ENCODE data around the gene TNFRSF11A. TPM values are rescaled to one million over a fixed set of nuclear protein-coding genes. Genes with fewer than 3 reads are reported as not detected.

TNFRSF11A gene
- total and polyA plus RNA-seq, 2 donors (not counting 1 experiment from before 2014, with no cell fraction given): 0.01 to 1.7 TPM

DNA sequence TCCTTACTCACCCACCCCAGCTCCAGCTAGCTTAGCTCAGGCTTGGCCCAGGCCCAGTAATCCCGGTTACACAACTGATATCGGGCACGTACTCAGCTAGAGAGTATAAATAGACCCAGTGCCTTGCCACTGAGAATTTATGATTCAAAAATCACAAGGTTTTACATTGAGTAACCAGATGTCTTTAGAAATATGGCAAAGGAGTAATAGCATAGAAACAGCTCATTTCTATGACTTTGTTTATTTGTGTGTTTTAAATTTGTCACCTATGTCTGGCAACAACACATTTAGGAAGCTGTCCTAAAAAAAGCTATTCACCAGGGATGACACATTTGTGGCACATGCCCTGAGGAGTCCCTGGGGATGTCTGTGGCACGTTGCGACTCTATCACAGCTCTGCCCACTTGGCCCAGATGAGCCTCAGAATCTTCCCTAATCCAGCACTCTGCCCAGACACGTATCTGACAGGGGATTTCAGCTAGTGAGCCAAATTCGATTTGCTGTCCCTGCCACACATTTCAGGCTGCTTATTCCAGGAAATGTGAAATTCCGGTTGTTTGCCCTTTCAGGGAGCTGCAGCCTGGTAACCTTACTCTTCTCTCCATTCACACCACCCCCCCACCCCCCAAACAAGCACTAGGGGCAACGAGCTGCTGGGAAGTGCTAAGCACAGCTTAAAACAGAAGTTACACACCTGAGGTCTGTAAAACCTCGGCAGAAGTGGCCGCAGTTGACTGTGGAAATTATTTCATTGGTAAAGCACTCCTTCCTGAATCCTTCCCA is 112.3 kb downstream of the TNFRSF11A start:
- Histone ChIP-seq H3K27ac (ENCODE audit: low read length in 2 of 2) (no peak overlapping the region), H3K9me3 (ENCODE audit: control extremely low read depth in 1 of 3, control insufficient read depth in 2 of 3, insufficient read depth in 1 of 3, low read length in 2 of 3) (no peaks in the 10 kb centered on the region), H3K36me3 (replicated peaks in 1 of 2; ENCODE audit: control extremely low read depth in 1 of 2, control insufficient read depth in 1 of 2, extremely low read depth in 1 of 2, insufficient read depth in 2 of 2, low read length in 1 of 2) (no peaks in the 10 kb centered on the region), H3K9ac (ENCODE audit: low read length) (no peak overlapping the region), H3K79me2 (ENCODE audit: control insufficient read depth, insufficient read depth, low read length) (no peaks in the 10 kb centered on the region), H3K4me3 (ENCODE audit: control extremely low read depth in 1 of 5, extremely low read depth in 1 of 5, insufficient read depth in 1 of 5, low read depth in 2 of 5, low read length in 4 of 5) (no peak overlapping the region), H3K4me2 (replicated peaks; ENCODE audit: low read depth, low read length, poor library complexity, severe bottlenecking) (no peak overlapping the region), H3K4me1 (ENCODE audit: control insufficient read depth in 2 of 2, insufficient read depth in 2 of 2, low read length in 2 of 2) (no peaks in the 10 kb centered on the region), H2AFZ (ENCODE audit: insufficient read depth, low read depth, low read length, poor library complexity, severe bottlenecking) (no peak overlapping the region), H3K27me3 (replicated peaks in 1 of 4; ENCODE audit: control extremely low read depth in 1 of 4, control insufficient read depth in 3 of 4, insufficient read depth in 4 of 4, low read length in 3 of 4) (peaks cover 0 to 2% (median 0%) of the 10 kb centered on the region in 4 experiments), H4K20me1 (ENCODE audit: control insufficient read depth, insufficient read depth, low read length, poor library complexity, severe bottlenecking) (no peaks in the 10 kb centered on the region)
- Mint-ChIP-seq H3K4me1 (no peaks in the 10 kb centered on the region), H3K4me3 (no peak overlapping the region), H3K27me3 (peaks cover 11% of the 10 kb centered on the region), H3K27ac (no peak overlapping the region), H3K9me3 (ENCODE audit: insufficient read depth) (no peaks in the 10 kb centered on the region)
- DNase-seq (no peak), ATAC-seq (ENCODE audit: low read depth) (no peak)
- 25% methylated on average over 10 of the region's 11 CpGs for WGBS (ENCODE audit: insufficient coverage)
- intact Hi-C loops (cut with micrococcal nuclease): no loop called here
- POLR2A ChIA-PET: interaction anchor here (0.6 kb wide), 1 partner anchor 20 kb away, joined by 4 read pairs; no protein-coding TSS in a partner anchor
- TF ChIP-seq EZH2 (IDR thresholded peaks at IDR 0.05; ENCODE audit: borderline replicate concordance, insufficient read depth, low read depth, low read length, poor library complexity, severe bottlenecking): no peak
- TF ChIP-seq, protein P1, sequence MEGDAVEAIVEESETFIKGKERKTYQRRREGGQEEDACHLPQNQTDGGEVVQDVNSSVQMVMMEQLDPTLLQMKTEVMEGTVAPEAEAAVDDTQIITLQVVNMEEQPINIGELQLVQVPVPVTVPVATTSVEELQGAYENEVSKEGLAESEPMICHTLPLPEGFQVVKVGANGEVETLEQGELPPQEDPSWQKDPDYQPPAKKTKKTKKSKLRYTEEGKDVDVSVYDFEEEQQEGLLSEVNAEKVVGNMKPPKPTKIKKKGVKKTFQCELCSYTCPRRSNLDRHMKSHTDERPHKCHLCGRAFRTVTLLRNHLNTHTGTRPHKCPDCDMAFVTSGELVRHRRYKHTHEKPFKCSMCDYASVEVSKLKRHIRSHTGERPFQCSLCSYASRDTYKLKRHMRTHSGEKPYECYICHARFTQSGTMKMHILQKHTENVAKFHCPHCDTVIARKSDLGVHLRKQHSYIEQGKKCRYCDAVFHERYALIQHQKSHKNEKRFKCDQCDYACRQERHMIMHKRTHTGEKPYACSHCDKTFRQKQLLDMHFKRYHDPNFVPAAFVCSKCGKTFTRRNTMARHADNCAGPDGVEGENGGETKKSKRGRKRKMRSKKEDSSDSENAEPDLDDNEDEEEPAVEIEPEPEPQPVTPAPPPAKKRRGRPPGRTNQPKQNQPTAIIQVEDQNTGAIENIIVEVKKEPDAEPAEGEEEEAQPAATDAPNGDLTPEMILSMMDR (IDR thresholded peaks at IDR 0.05): no peak
- CTCF ChIA-PET: interaction anchor here (0.6 to 1.1 kb wide), 4 partner anchors 11 to 614 kb away, joined by 3 to 4 read pairs (median 4); no protein-coding TSS in a partner anchor

DNA sequence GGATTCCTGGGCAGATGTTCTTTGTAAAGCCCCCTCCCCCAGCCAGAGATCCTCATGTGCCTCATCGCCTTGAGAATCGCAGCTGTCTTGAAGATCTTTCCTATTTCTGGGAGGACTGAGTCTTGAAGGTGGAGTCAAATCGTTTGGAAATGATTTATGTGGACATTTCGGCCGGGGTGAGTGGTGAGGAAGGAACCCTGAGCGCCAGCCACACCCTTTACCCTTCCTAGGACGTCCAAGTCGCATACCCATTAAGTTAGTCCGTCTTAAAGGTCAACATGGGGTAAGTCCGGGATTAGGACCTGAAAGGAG is 112.9 kb downstream of the TNFRSF11A start:
- POLR2A ChIA-PET: no interaction called here
- no peak overlapping the region for H3K4me3 Mint-ChIP-seq
- no peak overlapping the region for H3K27ac Mint-ChIP-seq
- intact Hi-C loops (cut with micrococcal nuclease): no loop called here
- ATAC-seq (ENCODE audit: low read depth): no peak
- Histone ChIP-seq H3K36me3 (replicated peaks in 1 of 2; ENCODE audit: control extremely low read depth in 1 of 2, control insufficient read depth in 1 of 2, extremely low read depth in 1 of 2, insufficient read depth in 2 of 2, low read length in 1 of 2) (no peaks in the 10 kb centered on the region), H3K4me2 (replicated peaks; ENCODE audit: low read depth, low read length, poor library complexity, severe bottlenecking) (no peak overlapping the region), H3K79me2 (ENCODE audit: control insufficient read depth, insufficient read depth, low read length) (no peaks in the 10 kb centered on the region), H3K27ac (ENCODE audit: low read length in 2 of 2) (no peak overlapping the region), H3K9me3 (ENCODE audit: control extremely low read depth in 1 of 3, control insufficient read depth in 2 of 3, insufficient read depth in 1 of 3, low read length in 2 of 3) (no peaks in the 10 kb centered on the region), H3K27me3 (replicated peaks in 1 of 4; ENCODE audit: control extremely low read depth in 1 of 4, control insufficient read depth in 3 of 4, insufficient read depth in 4 of 4, low read length in 3 of 4) (peaks cover 0 to 2% (median 0%) of the 10 kb centered on the region in 4 experiments), H3K9ac (ENCODE audit: low read length) (no peak overlapping the region), H3K4me3 (ENCODE audit: control extremely low read depth in 1 of 5, extremely low read depth in 1 of 5, insufficient read depth in 1 of 5, low read depth in 2 of 5, low read length in 4 of 5) (no peak overlapping the region), H2AFZ (ENCODE audit: insufficient read depth, low read depth, low read length, poor library complexity, severe bottlenecking) (no peak overlapping the region), H4K20me1 (ENCODE audit: control insufficient read depth, insufficient read depth, low read length, poor library complexity, severe bottlenecking) (no peaks in the 10 kb centered on the region), H3K4me1 (ENCODE audit: control insufficient read depth in 2 of 2, insufficient read depth in 2 of 2, low read length in 2 of 2) (no peaks in the 10 kb centered on the region)
- peaks cover 15% of the 10 kb centered on the region for H3K27me3 Mint-ChIP-seq
- no peaks in the 10 kb centered on the region for H3K9me3 Mint-ChIP-seq (ENCODE audit: insufficient read depth)
- TF ChIP-seq EZH2 (IDR thresholded peaks at IDR 0.05; ENCODE audit: borderline replicate concordance, insufficient read depth, low read depth, low read length, poor library complexity, severe bottlenecking): no peak
- TF ChIP-seq, protein P1 (IDR thresholded peaks at IDR 0.05): no peak
- DNase-seq: no peak
- CTCF ChIA-PET: interaction anchor here (1.0 to 1.1 kb wide), 2 partner anchors 12 to 149 kb away, joined by 3 to 4 read pairs; no protein-coding TSS in a partner anchor
- 21% methylated on average over 3 of the region's 10 CpGs for WGBS (ENCODE audit: insufficient coverage)
- H3K4me1 Mint-ChIP-seq: no peaks in the 10 kb centered on the region

Data from B cell (primary cell).